HG02884 (cell line): ENCODE data around the gene STOML1.
"Not testable (repeated sequence)": the region's sequence is repeated elsewhere in the genome, so short reads cannot be mapped to it uniquely, and the experiment has no call there.

Experiments used
- ATAC-seq: cut with Tn5 transposase; IDR thresholded peaks from one replicate; pipeline ENCODE4 v1.9.1; 2021; ENCODE audit warnings: mild to moderate bottlenecking, moderate library complexity; ENCODE audit not compliant: unreplicated experiment

STOML1 gene

GRCh38 chr15:73948982-73949381 is 43.1 kb downstream of the STOML1 start:
- no peak for ATAC-seq

- no peak for ATAC-seq
Observed at GRCh38 chr15:73948396-73948795, 43.7 kb downstream of the STOML1 start.

- no peak for ATAC-seq
Observed at GRCh38 chr15:73947651-73948050, 44.4 kb downstream of the STOML1 start.

- ATAC-seq, result no peak
Observed at GRCh38 chr15:73946795-73947370, 45.2 kb downstream of the STOML1 start.

- no peak for ATAC-seq
Observed at GRCh38 chr15:73946046-73946721, 45.9 kb downstream of the STOML1 start.

- no peak for ATAC-seq
Observed at GRCh38 chr15:73945130-73945508, 47.0 kb downstream of the STOML1 start.

- no peak for ATAC-seq
Observed at GRCh38 chr15:73944161-73945129, 47.6 kb downstream of the STOML1 start.

GRCh38 chr15:73942751-73943270 is 49.3 kb downstream of the STOML1 start:
- ATAC-seq, result no peak

GRCh38 chr15:73941871-73942635 is 50.0 kb downstream of the STOML1 start:
- ATAC-seq, result no peak

GRCh38 chr15:73941449-73941848 is 50.6 kb downstream of the STOML1 start:
- no peak for ATAC-seq

- ATAC-seq, result no peak
Observed at GRCh38 chr15:73941044-73941443, 51.1 kb downstream of the STOML1 start.

GRCh38 chr15:73940061-73940981 is 51.8 kb downstream of the STOML1 start:
- ATAC-seq, result no peak

- no peak for ATAC-seq
Observed at GRCh38 chr15:73939138-73939537, 53.0 kb downstream of the STOML1 start.

- ATAC-seq, result not testable (repeated sequence)
Observed at GRCh38 chr15:73938516-73938915, 53.6 kb downstream of the STOML1 start.

GRCh38 chr15:73937726-73938125 is 54.4 kb downstream of the STOML1 start:
- no peak for ATAC-seq

GRCh38 chr15:73937296-73937695 is 54.8 kb downstream of the STOML1 start:
- no peak for ATAC-seq

- ATAC-seq, result no peak
Observed at GRCh38 chr15:73936588-73937290, 55.4 kb downstream of the STOML1 start.

- ATAC-seq, result no peak
Observed at GRCh38 chr15:73936181-73936580, 55.9 kb downstream of the STOML1 start.

GRCh38 chr15:73935547-73935946 is 56.5 kb downstream of the STOML1 start:
- ATAC-seq, result no peak
